Inflammatory macrophage treated with lipopolysaccharide for 4 hours (primary cell): ENCODE data around the gene TARBP1.
"Not testable (repeated sequence)": the region's sequence is repeated elsewhere in the genome, so short reads cannot be mapped to it uniquely, and the experiment has no call there.

Experiments
- DNase-seq: peaks from one replicate; pipeline ENCODE4 v3.0.0-alpha.2; 2020

TARBP1 gene

GRCh38 chr1:234379591-234380109, 99.3 kb downstream of the TARBP1 start:
- DNase-seq: not testable (repeated sequence)

- DNase-seq: no peak
Measured at GRCh38 chr1:234375672-234376071, 103.3 kb downstream of the TARBP1 start.

- DNase-seq: no peak
Measured at GRCh38 chr1:234373959-234374254, 105.1 kb downstream of the TARBP1 start.

GRCh38 chr1:234373064-234373958, 105.7 kb downstream of the TARBP1 start, which contains the start of gene COA6:
Gene COA6, plus strand, starts transcription at chr1:234373456. Its CDS starts 11 bp downstream, at chr1:234373467.
- DNase-seq: peak; percentile 98

- DNase-seq: peak; percentile 60
Measured at GRCh38 chr1:234372011-234372757, 106.8 kb downstream of the TARBP1 start.

- no peak for DNase-seq
Measured at GRCh38 chr1:234371414-234371813, 107.6 kb downstream of the TARBP1 start.

GRCh38 chr1:234369784-234370183, 109.2 kb downstream of the TARBP1 start:
- DNase-seq: peak; percentile 44

- DNase-seq: no peak
Measured at GRCh38 chr1:234369033-234369430, 109.9 kb downstream of the TARBP1 start.

- DNase-seq: peak; percentile 58
Measured at GRCh38 chr1:234368320-234369032, 110.5 kb downstream of the TARBP1 start.

GRCh38 chr1:234362558-234362957, 116.4 kb downstream of the TARBP1 start:
- DNase-seq: no peak

- no peak for DNase-seq
Measured at GRCh38 chr1:234361102-234361603, 117.8 kb downstream of the TARBP1 start.

GRCh38 chr1:234357831-234358230, 121.1 kb downstream of the TARBP1 start:
- DNase-seq: no peak

GRCh38 chr1:234356615-234357269, 122.2 kb downstream of the TARBP1 start:
- DNase-seq: peak; percentile 9

- no peak for DNase-seq
Measured at GRCh38 chr1:234355782-234356510, 123.0 kb downstream of the TARBP1 start.

- no peak for DNase-seq
Measured at GRCh38 chr1:234348964-234349363, 130.0 kb downstream of the TARBP1 start.

GRCh38 chr1:234345237-234345636, 133.7 kb downstream of the TARBP1 start:
- DNase-seq: no peak

- no peak for DNase-seq
Measured at GRCh38 chr1:234342774-234343173, 136.2 kb downstream of the TARBP1 start.
